ENCODE results near the gene A1CF. TPM values are rescaled to one million over a fixed set of nuclear protein-coding genes. Genes with fewer than 3 reads are reported as not detected.
"Not testable (repeated sequence)": the region's sequence is repeated elsewhere in the genome, so short reads cannot be mapped to it uniquely, and the experiment has no call there.

Gene A1CF
- total and polyA plus RNA-seq, 10 donors: under 0.01 TPM; not detected in 9

GRCh38 chr10:50928190-50928552 lies 42.7 kb upstream of the A1CF start:
- 45 to 100% (median 48%) methylated on average over 1 to 2 of the region's 2 CpGs for WGBS, 5 donors
- Histone ChIP-seq H3K27me3 (replicated peaks in 1 of 7) (no peaks in the 10 kb centered on the region), H3K27ac (no peak overlapping the region), H3K4me1 (no peaks in the 10 kb centered on the region), H3K36me3 (no peaks in the 10 kb centered on the region), H3K9me3 (peaks cover 0 to 17% (median 9%) of the 10 kb centered on the region in 8 donors), H3K4me3 (no peak overlapping the region)
- TF ChIP-seq POLR2AphosphoS5 (IDR thresholded peaks at IDR 0.05): no peak
- no peak for DNase-seq
- intact Hi-C loops (cut with DNase I; ENCODE audit: low total_unique reads): no loop called here

- TF ChIP-seq POLR2AphosphoS5 (IDR thresholded peaks at IDR 0.05) (no peak), POLR2A (IDR thresholded peaks at IDR 0.05) (no peak), CTCF (IDR thresholded peaks at IDR 0.05 in 8 of 11, conservative IDR thresholded peaks at IDR 0.05 in 3 of 11) (no peak)
- Histone ChIP-seq H3K4me1 (no peaks in the 10 kb centered on the region), H3K27me3 (replicated peaks in 1 of 7) (no peaks in the 10 kb centered on the region), H3K36me3 (no peaks in the 10 kb centered on the region), H3K4me3 (no peak overlapping the region), H3K9me3 (peaks cover 0 to 22% (median 14%) of the 10 kb centered on the region in 8 donors), H3K27ac (no peak overlapping the region)
- intact Hi-C loops (cut with DNase I; ENCODE audit: low total_unique reads): no loop called here
- no peak for DNase-seq
- 71 to 88% (median 79%) methylated on average over 2 of the region's 2 CpGs for WGBS, 5 donors
These were observed 42.2 kb upstream of the A1CF start for GRCh38 chr10:50927522-50928189.

GRCh38 chr10:50923471-50923870 lies 38.0 kb upstream of the A1CF start:
- H3K27me3 ChIP-seq (replicated peaks in 1 of 7); intact Hi-C loops (cut with DNase I; ENCODE audit: low total_unique reads); H3K27ac ChIP-seq; H3K4me3 ChIP-seq; H3K4me1 ChIP-seq; DNase-seq; H3K36me3 ChIP-seq: not testable (repeated sequence)
- H3K9me3 ChIP-seq: peaks cover 0 to 28% (median 18%) of the 10 kb centered on the region in 8 donors
- 44 to 60% (median 53%) methylated on average over 1 of the region's 1 CpG for WGBS, 5 donors

GRCh38 chr10:50919010-50919409 lies 33.6 kb upstream of the A1CF start:
- 81 to 96% (median 87%) methylated on average over 3 of the region's 3 CpGs for WGBS, 5 donors
- H3K4me3 ChIP-seq: no peak overlapping the region
- H3K9me3 ChIP-seq: peaks cover 0 to 20% (median 17%) of the 10 kb centered on the region in 8 donors
- no peaks in the 10 kb centered on the region for H3K27me3 ChIP-seq (replicated peaks in 1 of 7)
- H3K36me3 ChIP-seq: no peaks in the 10 kb centered on the region
- no peaks in the 10 kb centered on the region for H3K4me1 ChIP-seq
- intact Hi-C loops (cut with DNase I; ENCODE audit: low total_unique reads): no loop called here
- no peak overlapping the region for H3K27ac ChIP-seq
- TF ChIP-seq POLR2A (IDR thresholded peaks at IDR 0.05) (no peak), POLR2AphosphoS5 (IDR thresholded peaks at IDR 0.05) (no peak), CTCF (IDR thresholded peaks at IDR 0.05 in 8 of 11, conservative IDR thresholded peaks at IDR 0.05 in 3 of 11) (no peak)
- no peak for DNase-seq

- H3K27me3 ChIP-seq (replicated peaks in 1 of 7): no peaks in the 10 kb centered on the region
- TF ChIP-seq POLR2AphosphoS5 (IDR thresholded peaks at IDR 0.05): no peak
- TF ChIP-seq CTCF (IDR thresholded peaks at IDR 0.05 in 8 of 11, conservative IDR thresholded peaks at IDR 0.05 in 3 of 11): no peak
- no peak for TF ChIP-seq POLR2A (IDR thresholded peaks at IDR 0.05)
- no peak overlapping the region for H3K27ac ChIP-seq
- H3K4me1 ChIP-seq: no peaks in the 10 kb centered on the region
- peaks cover 0 to 15% (median 12%) of the 10 kb centered on the region in 8 donors for H3K9me3 ChIP-seq
- H3K4me3 ChIP-seq: no peak overlapping the region
- no peaks in the 10 kb centered on the region for H3K36me3 ChIP-seq
- intact Hi-C loops (cut with DNase I; ENCODE audit: low total_unique reads): no loop called here
- no peak for DNase-seq
These were observed 33.1 kb upstream of the A1CF start for GRCh38 chr10:50918529-50918928.
